GM19328 (cell line): Measurements from ENCODE around the gene MRPL36.

Experiments used
- ATAC-seq: cut with Tn5 transposase; IDR thresholded peaks from one replicate; pipeline ENCODE4 v1.9.1; 2021; ENCODE audit warnings: mild to moderate bottlenecking, moderate library complexity; ENCODE audit not compliant: unreplicated experiment

MRPL36 gene

GRCh38 chr5:1765880-1766235 lies 33.8 kb downstream of the MRPL36 start:
- no peak for ATAC-seq

GRCh38 chr5:1765141-1765879 lies 34.3 kb downstream of the MRPL36 start:
- ATAC-seq: peak; percentile 59

GRCh38 chr5:1764606-1764960 lies 35.1 kb downstream of the MRPL36 start:
- no peak for ATAC-seq

- no peak for ATAC-seq
These were observed 35.6 kb downstream of the MRPL36 start for GRCh38 chr5:1763960-1764605.

GRCh38 chr5:1763548-1763911 lies 36.1 kb downstream of the MRPL36 start:
- no peak for ATAC-seq

GRCh38 chr5:1762883-1763547 lies 36.6 kb downstream of the MRPL36 start:
- no peak for ATAC-seq

- ATAC-seq: no peak
These were observed 37.3 kb downstream of the MRPL36 start for GRCh38 chr5:1762121-1762882.

GRCh38 chr5:1761453-1761755 lies 38.2 kb downstream of the MRPL36 start:
- no peak for ATAC-seq

- no peak for ATAC-seq
These were observed 38.8 kb downstream of the MRPL36 start for GRCh38 chr5:1760656-1761452.

GRCh38 chr5:1760231-1760630 lies 39.4 kb downstream of the MRPL36 start:
- no peak for ATAC-seq

GRCh38 chr5:1759378-1759970 lies 40.2 kb downstream of the MRPL36 start:
- no peak for ATAC-seq

- ATAC-seq: no peak
These were observed 41.1 kb downstream of the MRPL36 start for GRCh38 chr5:1758574-1758973.

- no peak for ATAC-seq
These were observed 42.1 kb downstream of the MRPL36 start for GRCh38 chr5:1757511-1757910.

- no peak for ATAC-seq
These were observed 43.2 kb downstream of the MRPL36 start for GRCh38 chr5:1756481-1756880.

- ATAC-seq: no peak
These were observed 44.2 kb downstream of the MRPL36 start for GRCh38 chr5:1755321-1755949.

- ATAC-seq: no peak
These were observed 45.0 kb downstream of the MRPL36 start for GRCh38 chr5:1754531-1755220.

- ATAC-seq: no peak
These were observed 46.1 kb downstream of the MRPL36 start for GRCh38 chr5:1753490-1753889.

- ATAC-seq: no peak
These were observed 46.8 kb downstream of the MRPL36 start for GRCh38 chr5:1752881-1753280.
